A673 (cell line): ENCODE results near the gene PLIN5. TPM values are rescaled to one million over a fixed set of nuclear protein-coding genes. Genes with fewer than 3 reads are reported as not detected.

Source experiments
- BruUV-seq: library from RNA; stranded (reverse); fragments of 400-500 nt; replicated peaks from 2 replicates; lab custom pipeline; 2021; lab: Mats Ljungman, UMichigan
- CTCF ChIA-PET: fragments of 300-600 bp; sonication (Branson Sonifier 250); formaldehyde crosslinking; loops from one replicate; lab custom pipeline; 2022; ENCODE audit warnings: antibody characterized with exemption; lab: Charles Lee
- POLR2A ChIA-PET: fragments of 300-600 bp; sonication (Branson Sonifier 250); formaldehyde crosslinking; loops from one replicate; lab custom pipeline; 2022; ENCODE audit warnings: antibody characterized with exemption; ENCODE audit not compliant: low non-redundant PET; lab: Charles Lee
- DNase-seq: peaks from one replicate; pipeline ENCODE4 v3.0.0-alpha.2; 2015; ENCODE audit warnings: low spot score
- H3K27ac ChIP-seq: fragments of 200-600 bp; sonication (generic); 2 replicates; pipeline ENCODE4 v1.5.1; 2016; ENCODE audit warnings: mixed run types, low read depth, mild to moderate bottlenecking, mixed read lengths, antibody characterized with exemption, low read length; ENCODE audit not compliant: poor library complexity, severe bottlenecking
- H3K27me3 ChIP-seq: fragments of 200-600 bp; sonication (generic); replicated peaks from 2 replicates; pipeline ENCODE4 v1.6.1; 2017; ENCODE audit warnings: mixed run types, low read depth, mild to moderate bottlenecking, mixed read lengths, antibody characterized with exemption, low read length; ENCODE audit not compliant: insufficient read depth, poor library complexity
- H3K36me3 ChIP-seq: fragments of 200-600 bp; sonication (generic); 2 replicates; pipeline ENCODE4 v1.6.1; 2016; ENCODE audit warnings: mixed run types, mild to moderate bottlenecking, mixed read lengths, antibody characterized with exemption, low read length; ENCODE audit not compliant: insufficient read depth, poor library complexity, severe bottlenecking
- H3K4me1 ChIP-seq: fragments of 200-600 bp; sonication (generic); 2 replicates; pipeline ENCODE4 v1.6.1; 2017; ENCODE audit warnings: mixed run types, mild to moderate bottlenecking, mixed read lengths, antibody characterized with exemption, low read length; ENCODE audit not compliant: insufficient read depth, poor library complexity, severe bottlenecking
- H3K4me3 ChIP-seq: fragments of 200-600 bp; sonication (generic); 2 replicates; pipeline ENCODE4 v1.5.1; 2016; ENCODE audit warnings: low read depth, mixed run types, mild to moderate bottlenecking, mixed read lengths, low read length; ENCODE audit not compliant: poor library complexity, severe bottlenecking
- H3K9me3 ChIP-seq: fragments of 200-600 bp; sonication (generic); 2 replicates; pipeline ENCODE4 v1.6.1; 2016; ENCODE audit warnings: mixed run types, low read depth, mild to moderate bottlenecking, mixed read lengths, antibody characterized with exemption, low read length; ENCODE audit not compliant: poor library complexity, severe bottlenecking
- CTCF ChIP-seq: fragments of 300-800, 200-600 bp; sonication (generic); conservative IDR thresholded peaks from 2 replicates; pipeline ENCODE4 v1.5.1; 2017; ENCODE audit warnings: low read depth, mild to moderate bottlenecking, antibody characterized with exemption, low read length, moderate library complexity, mixed read lengths
- EZH2 ChIP-seq: fragments of 200-600 bp; sonication (generic); IDR thresholded peaks from 2 replicates; pipeline ENCODE4 v1.6.1; 2017; ENCODE audit warnings: borderline replicate concordance, low read depth, mild to moderate bottlenecking, mixed read lengths, antibody characterized with exemption, low read length; ENCODE audit not compliant: poor library complexity, severe bottlenecking
- intact Hi-C: fragments of 100-400 bp; cut with micrococcal nuclease; formaldehyde crosslinking; loops from one replicate; pipeline ENCODE4 v1.10.0; 2022; ENCODE audit not compliant: unreplicated experiment
- total RNA-seq: library from RNA; stranded (reverse); gene quantifications from 2 replicates; pipeline ENCODE4 v1.2.3, GENCODE V29; 2021

Gene PLIN5
- total RNA-seq, 1 experiment from 2014 or later, result 3.0 TPM

DNA sequence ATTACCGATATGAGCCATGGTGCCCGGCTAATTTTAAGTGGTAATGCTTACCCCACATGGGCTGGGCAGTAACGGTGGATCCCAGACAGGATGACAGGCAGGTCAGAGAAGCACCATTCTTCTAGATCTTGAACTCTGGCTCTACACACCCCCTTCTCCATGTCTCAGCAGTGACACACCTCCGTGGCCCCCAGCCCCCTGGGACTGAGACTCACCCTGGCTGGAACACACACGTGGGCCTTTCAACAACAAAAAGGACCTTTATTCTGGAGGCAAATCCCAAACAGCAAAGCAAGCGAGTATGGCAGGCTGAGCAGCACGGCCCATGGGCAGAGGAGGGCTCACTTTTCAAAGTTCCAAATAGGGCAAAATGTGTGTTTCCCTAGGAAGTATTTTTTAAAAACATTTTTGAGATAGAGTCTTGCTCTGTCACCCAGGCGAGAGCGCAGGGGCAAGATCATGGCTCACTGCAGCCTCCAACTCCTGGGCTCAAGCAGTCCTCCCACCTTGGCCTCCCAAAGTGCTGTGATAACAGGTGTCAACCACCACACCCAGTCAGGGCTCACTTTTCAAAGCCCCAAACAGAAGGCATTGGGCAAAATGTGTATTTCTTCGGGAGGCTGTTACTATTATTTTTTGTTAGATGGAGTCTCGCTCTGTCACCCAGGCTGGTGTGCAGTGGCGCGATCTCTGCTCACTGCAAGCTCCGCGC, 12.6 kb downstream of the PLIN5 start:
- TF ChIP-seq CTCF (no peak), EZH2 (no peak)
- CTCF ChIA-PET, result interaction anchor here (1.0 to 1.8 kb wide), 2 partner anchors 13 to 114 kb away, joined by 3 to 4 read pairs; partner anchors contain the start of gene PLIN5
- intact Hi-C loops, result no loop called here
- Histone ChIP-seq H3K4me3 (no peak overlapping the region), H3K9me3 (no peaks in the 10 kb centered on the region), H3K4me1 (no peaks in the 10 kb centered on the region), H3K36me3 (no peaks in the 10 kb centered on the region), H3K27ac (no peak overlapping the region), H3K27me3 (no peaks in the 10 kb centered on the region)
- no peak for DNase-seq
- BruUV-seq, result no TSS peak
- POLR2A ChIA-PET, result no interaction called here

DNA sequence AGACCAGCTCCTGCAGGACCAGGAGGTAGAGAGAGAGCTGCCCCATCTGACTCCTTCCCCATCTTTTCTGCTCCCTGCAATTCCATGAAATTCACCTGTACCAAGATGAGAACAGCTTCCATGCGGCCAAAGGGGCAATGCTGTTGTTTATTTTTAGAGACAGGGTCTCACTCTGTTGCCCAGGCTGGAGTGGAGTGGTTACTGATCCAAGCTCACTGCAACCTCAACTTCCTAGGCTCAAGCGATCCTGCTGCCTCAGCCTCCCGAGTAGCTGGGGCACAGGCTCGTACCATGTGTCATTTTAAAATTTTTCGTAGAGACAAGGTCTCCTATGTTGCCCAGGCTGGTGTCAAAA, 13.2 kb downstream of the PLIN5 start:
- POLR2A ChIA-PET, result no interaction called here
- no TSS peak for BruUV-seq
- TF ChIP-seq EZH2 (no peak), CTCF (no peak)
- Histone ChIP-seq H3K4me1 (no peaks in the 10 kb centered on the region), H3K27ac (no peak overlapping the region), H3K27me3 (no peaks in the 10 kb centered on the region), H3K9me3 (no peaks in the 10 kb centered on the region), H3K4me3 (no peak overlapping the region), H3K36me3 (no peaks in the 10 kb centered on the region)
- CTCF ChIA-PET, result interaction anchor here (1.5 kb wide), 1 partner anchor 114 kb away, joined by 3 read pairs; no protein-coding TSS in a partner anchor
- no peak for DNase-seq
- intact Hi-C loops, result no loop called here

GRCh38 chr19:4521170-4521887, 13.7 kb downstream of the PLIN5 start:
- POLR2A ChIA-PET, result interaction anchor here (0.7 kb wide), 1 partner anchor 20 kb away, joined by 14 read pairs; no protein-coding TSS in a partner anchor
- BruUV-seq, result no TSS peak
- Histone ChIP-seq H3K4me1 (no peaks in the 10 kb centered on the region), H3K27me3 (no peaks in the 10 kb centered on the region), H3K27ac (no peak overlapping the region), H3K36me3 (no peaks in the 10 kb centered on the region), H3K9me3 (no peaks in the 10 kb centered on the region), H3K4me3 (no peak overlapping the region)
- TF ChIP-seq CTCF (no peak), EZH2 (no peak)
- intact Hi-C loops, result no loop called here
- no peak for DNase-seq
- CTCF ChIA-PET, result interaction anchor here (1.5 kb wide), 1 partner anchor 115 kb away, joined by 3 read pairs; no protein-coding TSS in a partner anchor
